ENCODE measurements around the gene FARSA. TPM values are rescaled to one million over a fixed set of nuclear protein-coding genes. Genes with fewer than 3 reads are reported as not detected.
"Not testable (repeated sequence)": the region's sequence is repeated elsewhere in the genome, so short reads cannot be mapped to it uniquely, and the experiment has no call there.

Gene FARSA
- total RNA-seq (2014; rRNA removed; shearing (Covaris generic)) = 33.5 and 39.2 TPM in 2 replicates
- polyA plus RNA-seq (2016; fragmentation: Nextera tagmentation; extraction: Ambion mirVana) = 79.9 and 83.4 TPM in 2 replicates

DNA sequence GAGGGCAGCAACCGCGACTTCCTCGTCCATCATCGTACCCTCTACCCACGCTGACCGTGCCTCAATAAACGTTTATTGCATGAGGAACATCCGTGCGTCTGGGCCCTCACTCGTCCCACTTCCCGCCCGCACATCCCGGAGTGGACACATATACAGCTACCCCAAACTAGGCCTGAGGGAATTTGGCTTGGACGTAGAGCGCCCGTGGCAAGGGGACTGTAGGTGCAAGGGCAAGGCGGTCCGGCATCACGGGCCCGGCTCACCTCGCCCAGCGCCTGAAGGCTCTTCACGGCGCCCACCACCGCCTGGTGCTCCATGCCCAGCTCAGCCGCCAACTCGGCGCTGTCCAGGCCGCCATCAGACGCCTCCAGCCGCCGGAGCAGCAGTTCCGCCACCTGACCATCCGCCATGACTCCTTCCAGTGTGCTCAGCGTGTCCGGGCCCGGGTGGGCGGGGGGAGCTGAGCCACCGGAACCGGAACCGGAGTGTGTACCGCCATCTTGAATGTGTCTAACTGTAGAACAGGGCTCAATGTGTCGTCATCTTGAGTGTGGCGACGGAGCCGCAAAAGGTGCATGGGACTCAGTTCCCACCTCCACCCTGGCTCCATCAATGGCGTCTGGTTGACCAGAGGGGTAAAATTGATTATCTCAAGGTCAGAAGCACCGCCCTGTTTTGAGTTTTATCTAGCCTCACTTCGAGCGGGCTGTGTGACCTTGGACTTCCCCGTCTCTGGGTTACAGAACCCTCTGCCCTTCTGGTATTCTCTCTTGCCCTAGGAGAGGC lies at the start of gene FARSA:
TSS of gene FARSA (minus strand) at position 425 of the 786 bp plus-strand sequence. CDS start at position 410, 15 bp downstream.
- H3F3A ChIP-seq (ENCODE audit: insufficient read depth) = no peaks in the 10 kb centered on the region
- no peaks in the 10 kb centered on the region for H3K9me2 ChIP-seq (ENCODE audit: insufficient read depth)
- peak within 1 kb of the TSS; percentile 97 for H3K4me2 ChIP-seq (ENCODE audit: unreplicated experiment)
- no peaks in the 10 kb centered on the region for H3K9me3 ChIP-seq (ENCODE audit: low read depth)
- peaks cover 41% of the 10 kb centered on the region for H3K79me2 ChIP-seq (ENCODE audit: insufficient read depth)
- H3K4me3 ChIP-seq = peak within 1 kb of the TSS; percentile 81
- peaks cover 6% of the 10 kb centered on the region; the same call in 1 of the 2 replicates for H3K4me1 ChIP-seq (ENCODE audit: insufficient read depth)
- in situ Hi-C loops (cut with MboI) = no loop called here
- TF ChIP-seq EZH2 (IDR thresholded peaks at IDR 0.05; ENCODE audit: insufficient read depth, poor library complexity, severe bottlenecking) = no peak
- TF ChIP-seq EZH2phosphoT487 (IDR thresholded peaks at IDR 0.05; ENCODE audit: insufficient read depth, low read depth) = no peak
- peak within 1 kb of the TSS; percentile 90 for H3K9ac ChIP-seq
- H3K27ac ChIP-seq = peak within 1 kb of the TSS; percentile 64
- H3K27me3 ChIP-seq (replicated peaks; ENCODE audit: insufficient read depth) = no peaks in the 10 kb centered on the region
- H3K36me3 ChIP-seq (ENCODE audit: low read depth) = no peaks in the 10 kb centered on the region; the same call in 1 of the 2 replicates
- no peaks in the 10 kb centered on the region; the same call in 1 of the 2 replicates for H4K20me1 ChIP-seq (ENCODE audit: insufficient read depth)
- peak; percentile 97 for DNase-seq
- H2AFZ ChIP-seq = peak within 1 kb of the TSS; percentile 99
- 7% methylated on average over 47 to 51 of the region's 51 CpGs for WGBS, 2 experiments (ENCODE audit: low coverage in 1 of 2, low lambda C conversion rate in 2 of 2, missing lambda C conversion rate in 2 of 2)

GRCh38 chr19:12983091-12983490 lies 49.6 kb upstream of the FARSA start:
- no peaks in the 10 kb centered on the region for H3K27me3 ChIP-seq (replicated peaks; ENCODE audit: insufficient read depth)
- no peak overlapping the region for H3K27ac ChIP-seq

DNA sequence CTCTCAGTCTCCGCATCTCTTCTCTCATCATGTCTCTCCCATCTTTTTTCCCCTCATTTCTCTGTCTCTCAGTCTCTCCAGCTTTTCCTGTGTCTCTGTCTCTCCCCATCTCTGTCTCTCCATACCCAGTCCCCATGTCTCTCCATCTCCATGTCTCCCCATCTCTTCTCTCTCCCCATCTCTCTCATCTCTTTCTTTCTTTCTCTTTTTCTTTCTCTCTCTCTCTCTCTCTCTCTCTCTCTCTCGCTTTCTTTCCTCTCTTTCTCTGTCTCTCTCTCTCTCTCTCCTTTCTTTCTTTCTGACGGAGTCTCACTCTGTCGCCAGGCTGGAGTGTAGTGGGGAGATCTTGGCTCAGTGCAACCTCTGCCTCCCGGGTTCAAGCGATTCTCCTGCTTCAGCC lies 49.1 kb upstream of the FARSA start:
- in situ Hi-C loops (cut with MboI) = loop anchor here (10.0 kb wide), 1 partner anchor 112 kb away; no protein-coding TSS in a partner anchor
- 91 to 93% methylated on average over 6 of the region's 6 CpGs for WGBS, 2 experiments (ENCODE audit: low coverage in 1 of 2, low lambda C conversion rate in 2 of 2, missing lambda C conversion rate in 2 of 2)
- H3K36me3 ChIP-seq (ENCODE audit: low read depth) = no peaks in the 10 kb centered on the region
- no peaks in the 10 kb centered on the region for H3K27me3 ChIP-seq (replicated peaks; ENCODE audit: insufficient read depth)
- H3K4me3 ChIP-seq = no peak overlapping the region
- no peaks in the 10 kb centered on the region for H3K79me2 ChIP-seq (ENCODE audit: insufficient read depth)
- no peaks in the 10 kb centered on the region for H3K9me3 ChIP-seq (ENCODE audit: low read depth)
- no peaks in the 10 kb centered on the region for H4K20me1 ChIP-seq (ENCODE audit: insufficient read depth)
- no peak overlapping the region for H3K27ac ChIP-seq
- H2AFZ ChIP-seq = peak overlapping the region; percentile 83; the same call in 1 of the 2 replicates
- TF ChIP-seq EZH2 (IDR thresholded peaks at IDR 0.05; ENCODE audit: insufficient read depth, poor library complexity, severe bottlenecking) (no peak), EZH2phosphoT487 (IDR thresholded peaks at IDR 0.05; ENCODE audit: insufficient read depth, low read depth) (no peak)
- peak overlapping the region; percentile 72; the same call in 1 of the 2 replicates for H3K9ac ChIP-seq
- no peak overlapping the region for H3K4me2 ChIP-seq (ENCODE audit: unreplicated experiment)
- H3K4me1 ChIP-seq (ENCODE audit: insufficient read depth) = 0 out of 2 replicates have a peak, but pooled peaks cover 11% of the 10 kb centered on the region
- DNase-seq = no peak
- H3F3A ChIP-seq (ENCODE audit: insufficient read depth) = no peaks in the 10 kb centered on the region
- no peaks in the 10 kb centered on the region for H3K9me2 ChIP-seq (ENCODE audit: insufficient read depth)

More at GRCh38 chr19:12983091-12983490, 49.6 kb upstream of the FARSA start:
- Histone ChIP-seq H3K9ac (peak overlapping the region; percentile 72), H3K79me2 (ENCODE audit: insufficient read depth) (no peaks in the 10 kb centered on the region), H3K4me1 (ENCODE audit: insufficient read depth) (0 out of 2 replicates have a peak, but pooled peaks cover 11% of the 10 kb centered on the region), H3F3A (ENCODE audit: insufficient read depth) (no peaks in the 10 kb centered on the region), H3K9me3 (ENCODE audit: low read depth) (no peaks in the 10 kb centered on the region), H3K4me3 (peak overlapping the region; percentile 65), H4K20me1 (ENCODE audit: insufficient read depth) (no peaks in the 10 kb centered on the region), H2AFZ (peak overlapping the region; percentile 83), H3K9me2 (ENCODE audit: insufficient read depth) (no peaks in the 10 kb centered on the region), H3K4me2 (ENCODE audit: unreplicated experiment) (peak overlapping the region; percentile 68), H3K36me3 (ENCODE audit: low read depth) (no peaks in the 10 kb centered on the region)
- 49 to 52% methylated on average over 9 to 10 of the region's 10 CpGs for WGBS, 2 experiments (ENCODE audit: low coverage in 1 of 2, low lambda C conversion rate in 2 of 2, missing lambda C conversion rate in 2 of 2)
- TF ChIP-seq EZH2 (IDR thresholded peaks at IDR 0.05; ENCODE audit: insufficient read depth, poor library complexity, severe bottlenecking) (no peak), EZH2phosphoT487 (IDR thresholded peaks at IDR 0.05; ENCODE audit: insufficient read depth, low read depth) (no peak)
- in situ Hi-C loops (cut with MboI) = loop anchor here (10.0 kb wide), 1 partner anchor 112 kb away; no protein-coding TSS in a partner anchor
- no peak for DNase-seq

- 72 to 80% methylated on average over 3 of the region's 3 CpGs for WGBS, 2 experiments (ENCODE audit: low coverage in 1 of 2, low lambda C conversion rate in 2 of 2, missing lambda C conversion rate in 2 of 2)
- DNase-seq = no peak
- no peaks in the 10 kb centered on the region for H3K79me2 ChIP-seq (ENCODE audit: insufficient read depth)
- H4K20me1 ChIP-seq (ENCODE audit: insufficient read depth) = no peaks in the 10 kb centered on the region
- no peak overlapping the region for H3K4me3 ChIP-seq
- H3F3A ChIP-seq (ENCODE audit: insufficient read depth) = no peaks in the 10 kb centered on the region
- no peak overlapping the region for H3K27ac ChIP-seq
- H3K27me3 ChIP-seq (replicated peaks; ENCODE audit: insufficient read depth) = no peaks in the 10 kb centered on the region
- no peak overlapping the region for H3K4me2 ChIP-seq (ENCODE audit: unreplicated experiment)
- no peaks in the 10 kb centered on the region for H3K9me3 ChIP-seq (ENCODE audit: low read depth)
- H3K36me3 ChIP-seq (ENCODE audit: low read depth) = no peaks in the 10 kb centered on the region
- no peak overlapping the region for H2AFZ ChIP-seq
- no peaks in the 10 kb centered on the region for H3K9me2 ChIP-seq (ENCODE audit: insufficient read depth)
- TF ChIP-seq EZH2 (IDR thresholded peaks at IDR 0.05; ENCODE audit: insufficient read depth, poor library complexity, severe bottlenecking) (no peak), EZH2phosphoT487 (IDR thresholded peaks at IDR 0.05; ENCODE audit: insufficient read depth, low read depth) (no peak)
- no peak overlapping the region for H3K9ac ChIP-seq
- in situ Hi-C loops (cut with MboI) = loop anchor here (10.0 kb wide), 2 partner anchors 115 to 285 kb away; no protein-coding TSS in a partner anchor
- H3K4me1 ChIP-seq (ENCODE audit: insufficient read depth) = 0 out of 2 replicates have a peak, but pooled peaks cover 5% of the 10 kb centered on the region
These were observed 46.5 kb upstream of the FARSA start for GRCh38 chr19:12979974-12980373.

GRCh38 chr19:12976109-12976508 lies 42.6 kb upstream of the FARSA start:
- H3K27ac ChIP-seq; H3K4me3 ChIP-seq; H3K36me3 ChIP-seq (ENCODE audit: low read depth); H3K4me1 ChIP-seq (ENCODE audit: insufficient read depth); DNase-seq; H3K4me2 ChIP-seq (ENCODE audit: unreplicated experiment); H4K20me1 ChIP-seq (ENCODE audit: insufficient read depth); H3K27me3 ChIP-seq (replicated peaks; ENCODE audit: insufficient read depth); H2AFZ ChIP-seq; H3K9me2 ChIP-seq (ENCODE audit: insufficient read depth); H3K9me3 ChIP-seq (ENCODE audit: low read depth); H3F3A ChIP-seq (ENCODE audit: insufficient read depth); H3K9ac ChIP-seq; H3K79me2 ChIP-seq (ENCODE audit: insufficient read depth): not testable (repeated sequence)
- whole genome bisulfite sequencing, 2 experiments (ENCODE audit: low coverage in 1 of 2, low lambda C conversion rate in 2 of 2, missing lambda C conversion rate in 2 of 2) = 55 to 62% methylated on average over 7 of the region's 7 CpGs
- in situ Hi-C loops (cut with MboI) = loop anchor here (10.0 kb wide), 1 partner anchor 289 kb away; no protein-coding TSS in a partner anchor

Measured in GM23248 (cell line).